Measurements from ENCODE around the gene PRELID1. TPM values are rescaled to one million over a fixed set of nuclear protein-coding genes. Genes with fewer than 3 reads are reported as not detected.

PRELID1 gene
- total RNA-seq, 1 donor from 2014 or later = 98.8 TPM

- Mint-ChIP-seq H3K27ac (ENCODE audit: unreplicated experiment) (no peak overlapping the region), H3K9me3 (ENCODE audit: unreplicated experiment) (no peaks in the 10 kb centered on the region), H3K27me3 (ENCODE audit: unreplicated experiment) (no peaks in the 10 kb centered on the region), H3K4me1 (ENCODE audit: unreplicated experiment) (peaks cover 6% of the 10 kb centered on the region), H3K36me3 (ENCODE audit: unreplicated experiment) (peaks cover 47% of the 10 kb centered on the region), H3K4me3 (ENCODE audit: unreplicated experiment) (no peak overlapping the region)
- TF ChIP-seq CTCF (IDR thresholded peaks at IDR 0.05) = no peak
- no peak for DNase-seq (ENCODE audit: extremely low spot score, unreplicated experiment)
Observed at GRCh38 chr5:177332896-177333260, 29.3 kb downstream of the PRELID1 start.

- no peaks in the 10 kb centered on the region for H3K4me1 Mint-ChIP-seq (ENCODE audit: unreplicated experiment)
- no peak overlapping the region for H3K27ac Mint-ChIP-seq (ENCODE audit: unreplicated experiment)
- no peak for DNase-seq (ENCODE audit: extremely low spot score, unreplicated experiment)
- TF ChIP-seq CTCF (IDR thresholded peaks at IDR 0.05) = no peak
- no peak overlapping the region for H3K4me3 Mint-ChIP-seq (ENCODE audit: unreplicated experiment)
- no peaks in the 10 kb centered on the region for H3K27me3 Mint-ChIP-seq (ENCODE audit: unreplicated experiment)
- H3K9me3 Mint-ChIP-seq (ENCODE audit: unreplicated experiment) = no peaks in the 10 kb centered on the region
- peaks cover 47% of the 10 kb centered on the region for H3K36me3 Mint-ChIP-seq (ENCODE audit: unreplicated experiment)
Observed at GRCh38 chr5:177333420-177334154, 30.0 kb downstream of the PRELID1 start.

- no peak overlapping the region for H3K4me3 Mint-ChIP-seq (ENCODE audit: unreplicated experiment)
- H3K36me3 Mint-ChIP-seq (ENCODE audit: unreplicated experiment) = peaks cover 47% of the 10 kb centered on the region
- H3K27me3 Mint-ChIP-seq (ENCODE audit: unreplicated experiment) = no peaks in the 10 kb centered on the region
- DNase-seq (ENCODE audit: extremely low spot score, unreplicated experiment) = no peak
- no peaks in the 10 kb centered on the region for H3K9me3 Mint-ChIP-seq (ENCODE audit: unreplicated experiment)
- H3K4me1 Mint-ChIP-seq (ENCODE audit: unreplicated experiment) = no peaks in the 10 kb centered on the region
- no peak for TF ChIP-seq CTCF (IDR thresholded peaks at IDR 0.05)
- H3K27ac Mint-ChIP-seq (ENCODE audit: unreplicated experiment) = no peak overlapping the region
Observed at GRCh38 chr5:177334155-177334551, 30.6 kb downstream of the PRELID1 start.

GRCh38 chr5:177334781-177335700, 31.4 kb downstream of the PRELID1 start:
- DNase-seq (ENCODE audit: extremely low spot score, unreplicated experiment) = no peak
- H3K27ac Mint-ChIP-seq (ENCODE audit: unreplicated experiment) = no peak overlapping the region

More at GRCh38 chr5:177334781-177335700, 31.4 kb downstream of the PRELID1 start:
- Mint-ChIP-seq H3K4me1 (ENCODE audit: unreplicated experiment) (no peaks in the 10 kb centered on the region), H3K27me3 (ENCODE audit: unreplicated experiment) (no peaks in the 10 kb centered on the region), H3K9me3 (ENCODE audit: unreplicated experiment) (no peaks in the 10 kb centered on the region), H3K4me3 (ENCODE audit: unreplicated experiment) (no peak overlapping the region), H3K36me3 (ENCODE audit: unreplicated experiment) (peaks cover 47% of the 10 kb centered on the region)
- TF ChIP-seq CTCF (IDR thresholded peaks at IDR 0.05) = no peak

Data from osteocyte (in vitro differentiated cells).